Right forelimb (tissue), 1 donor: ENCODE data around the gene SLC38A11.

Source experiments
- DNase-seq: peaks from one replicate; pipeline ENCODE4 v3.0.0-alpha.2; 2018

SLC38A11 gene

GRCh38 chr2:164913640-164914350 is 41.5 kb downstream of the SLC38A11 start:
- no peak for DNase-seq

- no peak for DNase-seq
Observed at GRCh38 chr2:164913011-164913410, 42.3 kb downstream of the SLC38A11 start.

- no peak for DNase-seq
Observed at GRCh38 chr2:164911832-164912231, 43.5 kb downstream of the SLC38A11 start.

- no peak for DNase-seq
Observed at GRCh38 chr2:164910101-164910899, 45.0 kb downstream of the SLC38A11 start.

- DNase-seq, result no peak
Observed at GRCh38 chr2:164906947-164907346, 48.4 kb downstream of the SLC38A11 start.

GRCh38 chr2:164905307-164905706 is 50.0 kb downstream of the SLC38A11 start:
- no peak for DNase-seq

GRCh38 chr2:164903951-164904350 is 51.4 kb downstream of the SLC38A11 start:
- no peak for DNase-seq

- DNase-seq, result no peak
Observed at GRCh38 chr2:164903204-164903603, 52.1 kb downstream of the SLC38A11 start.

- no peak for DNase-seq
Observed at GRCh38 chr2:164899121-164899520, 56.2 kb downstream of the SLC38A11 start.

- DNase-seq, result no peak
Observed at GRCh38 chr2:164898475-164898874, 56.9 kb downstream of the SLC38A11 start.

GRCh38 chr2:164897469-164898260 is 57.7 kb downstream of the SLC38A11 start:
- DNase-seq, result no peak

- DNase-seq, result no peak
Observed at GRCh38 chr2:164896634-164897355, 58.5 kb downstream of the SLC38A11 start.

- no peak for DNase-seq
Observed at GRCh38 chr2:164896226-164896625, 59.1 kb downstream of the SLC38A11 start.

- no peak for DNase-seq
Observed at GRCh38 chr2:164891460-164891859, 63.9 kb downstream of the SLC38A11 start.

GRCh38 chr2:164890544-164890943 is 64.8 kb downstream of the SLC38A11 start:
- no peak for DNase-seq

- no peak for DNase-seq
Observed at GRCh38 chr2:164888592-164888991, 66.7 kb downstream of the SLC38A11 start.

- DNase-seq, result no peak
Observed at GRCh38 chr2:164887434-164888144, 67.7 kb downstream of the SLC38A11 start.

GRCh38 chr2:164882276-164882675 is 73.0 kb downstream of the SLC38A11 start:
- no peak for DNase-seq

- DNase-seq, result no peak
Observed at GRCh38 chr2:164881524-164881923, 73.8 kb downstream of the SLC38A11 start.

- DNase-seq, result no peak
Observed at GRCh38 chr2:164879901-164880535, 75.3 kb downstream of the SLC38A11 start.

GRCh38 chr2:164877927-164878326 is 77.4 kb downstream of the SLC38A11 start:
- no peak for DNase-seq

GRCh38 chr2:164877169-164877568 is 78.2 kb downstream of the SLC38A11 start:
- no peak for DNase-seq
